H1 (cell line): ENCODE results near the gene RIMBP2. TPM values are rescaled to one million over a fixed set of nuclear protein-coding genes. Genes with fewer than 3 reads are reported as not detected.

Experiments
- ATF3 ChIP-seq: IDR thresholded peaks from 2 replicates; pipeline ENCODE4 v1.6.1; 2011; ENCODE audit warnings: low read depth, mild to moderate bottlenecking, low read length; ENCODE audit not compliant: insufficient read depth
- GTF2F1 ChIP-seq: IDR thresholded peaks from 2 replicates; pipeline ENCODE4 v1.6.1; 2012; ENCODE audit warnings: low read depth, low read length, improper control_type of control experiment, borderline replicate concordance
- SP4 ChIP-seq: IDR thresholded peaks from 2 replicates; pipeline ENCODE4 v1.6.1; 2012; ENCODE audit warnings: low read length, inconsistent platforms
- YY1 ChIP-seq: IDR thresholded peaks from 2 replicates; pipeline ENCODE4 v1.6.1; 2011; ENCODE audit warnings: low read depth, mild to moderate bottlenecking, low read length
- polyA plus RNA-seq, 7 experiments: library from polyadenylated mRNA; depleted of rRNA in 3 of 7; stranded (reverse) in 5 of 7; unstranded in 2 of 7; fragments of >200 nt in 5 of 7; fragments of 200-250 nt in 2 of 7; gene quantifications; 1 replicate in 5 of 7; 2 replicates in 1 of 7; 4 replicates in 1 of 7; pipeline versions ENCODE4 v1.2.1 to v1.2.3, GENCODE V29; 2011 to 2013; ENCODE audit warnings: missing spikeins in 2 of 7, mixed read lengths in 2 of 7
- total RNA-seq: library from RNA; stranded (reverse); fragmentation: NEBNext Ultra II Directional; extraction: Animal tissue kit (Norgen Biotek cat#: 25700); gene quantifications from 2 replicates; pipeline ENCODE4 v1.2.1, GENCODE V29; 2021

RIMBP2 gene
- total and polyA plus RNA-seq, 2 of the 8 experiments (the other 6 are each of a cell fraction or from before 2014, with no cell fraction given) = 0.18 to 0.65 TPM

- TF ChIP-seq GTF2F1 (no peak), ATF3 (no peak), YY1 (no peak), SP4 (no peak)
Measured at GRCh38 chr12:130667421-130667960, 48.6 kb downstream of the RIMBP2 start (continued).
